ENCODE results near the gene ANTXR2.
A peak's percentile ranks its signal among the peaks of the same experiment; 100 is the strongest.

Gene ANTXR2

GRCh38 chr4:80091688-80092087 lies 18.7 kb upstream of the ANTXR2 start:
- no peak for DNase-seq

GRCh38 chr4:80091184-80091583 lies 18.2 kb upstream of the ANTXR2 start:
- DNase-seq: no peak

GRCh38 chr4:80090090-80090489 lies 17.1 kb upstream of the ANTXR2 start:
- no peak for DNase-seq

GRCh38 chr4:80088471-80088870 lies 15.4 kb upstream of the ANTXR2 start:
- no peak for DNase-seq

- DNase-seq: no peak
Measured at GRCh38 chr4:80086296-80086695, 13.3 kb upstream of the ANTXR2 start.

GRCh38 chr4:80085081-80085480 lies 12.1 kb upstream of the ANTXR2 start:
- no peak for DNase-seq

- no peak for DNase-seq
Measured at GRCh38 chr4:80082693-80083092, 9.7 kb upstream of the ANTXR2 start.

- DNase-seq: no peak
Measured at GRCh38 chr4:80081566-80081965, 8.5 kb upstream of the ANTXR2 start.

- DNase-seq: no peak
Measured at GRCh38 chr4:80079255-80079923, 6.4 kb upstream of the ANTXR2 start.

GRCh38 chr4:80078346-80079092 lies 5.5 kb upstream of the ANTXR2 start:
- no peak for DNase-seq

GRCh38 chr4:80077639-80078038 lies 4.6 kb upstream of the ANTXR2 start:
- DNase-seq: no peak

- DNase-seq: no peak
Measured at GRCh38 chr4:80076681-80077080, 3.7 kb upstream of the ANTXR2 start.

- DNase-seq: no peak
Measured at GRCh38 chr4:80075995-80076675, 3.1 kb upstream of the ANTXR2 start.

- no peak for DNase-seq
Measured at GRCh38 chr4:80074651-80075050, 1.6 kb upstream of the ANTXR2 start.

GRCh38 chr4:80074069-80074468 lies 1.0 kb upstream of the ANTXR2 start:
- DNase-seq: no peak

GRCh38 chr4:80073473-80074008 lies 512 bp upstream of the ANTXR2 start:
- DNase-seq: no peak

- DNase-seq: peak; percentile 65
Measured at GRCh38 chr4:80072228-80072743, 743 bp downstream of the ANTXR2 start.

- no peak for DNase-seq
Measured at GRCh38 chr4:80071604-80072227, 1.3 kb downstream of the ANTXR2 start.

- DNase-seq: no peak
Measured at GRCh38 chr4:80070880-80071603, 2.0 kb downstream of the ANTXR2 start.

- DNase-seq: no peak
Measured at GRCh38 chr4:80069837-80070731, 2.9 kb downstream of the ANTXR2 start.

Data from femur (tissue), 1 donor.